Measurements from ENCODE around the gene PPP1R2B.

PPP1R2B gene

DNA sequence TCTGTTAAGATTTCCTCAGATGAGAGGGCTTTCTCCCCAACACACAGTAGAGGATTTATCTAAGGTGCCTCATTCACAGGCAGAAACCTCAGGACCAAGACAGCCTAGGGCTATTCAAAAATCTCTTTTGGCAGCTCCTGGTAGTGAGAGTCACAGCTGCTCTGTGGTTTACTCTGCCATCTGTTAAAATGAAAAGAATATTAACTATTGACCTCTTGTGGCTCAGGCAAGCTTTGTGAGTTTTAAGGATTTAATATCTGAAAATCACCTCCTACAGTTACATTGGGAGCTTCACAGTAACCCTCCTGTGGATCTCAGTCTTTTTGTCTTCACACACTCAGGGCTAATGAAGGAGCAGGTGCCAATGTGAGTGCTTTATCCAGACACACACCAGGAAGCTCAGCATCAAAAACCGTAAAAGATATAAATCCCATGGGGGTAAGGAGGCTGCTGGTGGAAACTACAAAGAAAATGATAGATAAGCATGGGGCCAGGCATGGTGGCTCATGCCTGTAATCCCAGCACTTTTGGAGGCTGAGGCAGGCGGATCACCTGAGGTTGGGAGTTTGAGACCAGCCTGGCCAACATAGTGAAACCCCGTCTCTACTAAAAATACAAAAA, 29.7 kb downstream of the PPP1R2B start:
- no peak for DNase-seq (ENCODE audit: low read depth in 3 of 3)

DNA sequence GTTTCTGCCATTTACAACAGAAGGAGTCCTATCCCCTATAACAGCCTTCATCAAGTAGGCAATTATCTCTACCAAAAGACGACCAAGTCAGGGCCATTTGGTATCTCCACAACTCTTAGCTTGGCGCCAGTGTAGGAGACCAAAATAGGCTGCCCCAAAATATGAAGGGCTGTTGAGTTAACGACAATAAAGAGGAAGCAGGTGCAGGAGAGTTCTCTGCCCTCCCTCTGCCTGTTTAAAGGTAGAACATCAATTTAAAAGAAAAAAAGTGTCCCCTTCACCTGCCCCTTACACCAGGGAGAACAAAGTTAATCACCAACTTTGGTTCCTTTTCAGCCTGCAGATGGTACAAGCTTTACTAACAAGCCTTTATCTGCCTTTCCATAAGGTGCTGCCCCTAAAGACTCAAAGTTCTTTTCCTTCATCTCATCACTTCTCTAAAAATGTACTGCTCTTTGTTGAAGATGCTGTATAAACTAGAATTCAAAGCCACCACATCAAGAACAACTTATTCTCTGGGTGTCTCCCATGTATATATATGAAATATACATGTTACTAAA, 33.3 kb downstream of the PPP1R2B start:
- no peak for DNase-seq (ENCODE audit: low read depth in 3 of 3)

DNA sequence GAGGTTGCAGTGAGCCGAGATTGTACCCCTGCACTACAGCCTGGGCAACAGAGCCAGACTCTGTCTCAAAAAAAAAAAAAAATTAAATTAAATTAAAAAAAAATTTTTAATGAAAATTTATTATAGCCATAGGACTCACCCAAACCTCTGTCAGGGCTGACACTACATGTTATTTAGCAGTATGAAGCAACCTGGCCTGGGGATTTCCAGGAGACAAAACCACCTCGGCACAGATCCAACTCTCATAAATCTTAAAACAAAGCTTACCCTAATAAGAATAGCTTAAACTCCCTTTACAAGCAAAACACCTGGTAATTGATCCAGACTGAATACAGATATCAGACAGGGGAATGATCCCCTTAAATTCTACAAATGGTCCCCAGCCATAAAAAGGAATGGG, 38.4 kb downstream of the PPP1R2B start:
- no peak for DNase-seq (ENCODE audit: low read depth in 3 of 3)

DNA sequence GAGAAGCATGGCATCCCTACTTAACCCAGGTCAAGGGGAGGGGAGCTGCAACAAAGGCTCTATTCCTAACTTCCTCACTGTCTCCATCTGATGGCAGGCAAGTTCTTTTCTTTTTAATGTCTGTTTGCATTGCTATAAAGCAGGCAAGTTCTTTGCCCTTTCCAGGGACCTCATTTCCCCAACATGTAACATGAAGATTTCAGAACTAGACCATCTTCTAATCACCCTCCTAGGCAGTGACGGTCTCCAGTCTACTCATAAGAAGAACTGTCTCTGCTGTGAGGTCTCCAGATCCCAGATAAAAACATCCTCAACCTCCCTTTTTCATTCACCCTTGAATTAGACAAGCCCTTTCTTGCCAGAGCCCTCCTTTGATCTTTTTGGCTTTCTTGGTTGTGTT, 42.1 kb downstream of the PPP1R2B start:
- DNase-seq (ENCODE audit: low read depth in 3 of 3): no peak

DNA sequence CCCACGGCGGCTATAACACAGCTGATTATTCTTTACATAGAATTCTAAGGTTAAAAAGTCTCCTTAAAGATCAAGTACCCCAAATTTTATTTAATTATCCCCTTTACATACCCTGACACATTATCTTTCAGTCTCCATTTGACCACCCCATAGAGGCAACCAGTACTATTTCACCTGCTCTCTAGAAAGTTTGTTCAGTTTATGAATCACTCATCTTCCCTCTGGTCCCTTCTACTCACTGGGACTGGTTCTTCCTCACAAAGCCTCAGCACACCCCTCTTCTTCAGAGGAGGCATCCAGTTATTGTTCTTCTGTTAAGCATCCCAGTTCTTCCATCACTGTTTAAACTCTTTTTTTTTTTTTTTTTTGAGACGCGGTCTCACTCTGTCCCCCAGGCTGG, 42.8 kb downstream of the PPP1R2B start:
- no peak for DNase-seq (ENCODE audit: low read depth in 3 of 3)

DNA sequence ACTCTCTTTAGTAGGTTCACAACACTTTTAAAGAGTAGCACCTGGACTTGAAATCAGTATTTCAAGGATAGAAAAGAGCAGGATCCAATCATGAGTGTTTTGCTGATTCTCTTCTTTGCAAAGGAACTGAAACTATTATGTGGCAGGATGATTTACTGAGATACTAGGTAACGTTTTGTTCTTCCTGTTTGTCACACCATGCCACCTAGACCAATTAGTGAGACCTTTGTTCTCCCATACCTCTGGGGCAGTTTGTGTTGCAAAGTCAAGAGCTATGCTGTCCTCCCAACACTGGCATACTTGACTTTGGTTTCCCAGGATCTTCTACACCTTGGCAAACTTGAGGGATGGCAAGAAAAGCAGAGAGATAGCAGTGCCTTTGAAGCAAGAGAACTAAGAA, 43.4 kb downstream of the PPP1R2B start:
- no peak for DNase-seq (ENCODE audit: low read depth in 3 of 3)

DNA sequence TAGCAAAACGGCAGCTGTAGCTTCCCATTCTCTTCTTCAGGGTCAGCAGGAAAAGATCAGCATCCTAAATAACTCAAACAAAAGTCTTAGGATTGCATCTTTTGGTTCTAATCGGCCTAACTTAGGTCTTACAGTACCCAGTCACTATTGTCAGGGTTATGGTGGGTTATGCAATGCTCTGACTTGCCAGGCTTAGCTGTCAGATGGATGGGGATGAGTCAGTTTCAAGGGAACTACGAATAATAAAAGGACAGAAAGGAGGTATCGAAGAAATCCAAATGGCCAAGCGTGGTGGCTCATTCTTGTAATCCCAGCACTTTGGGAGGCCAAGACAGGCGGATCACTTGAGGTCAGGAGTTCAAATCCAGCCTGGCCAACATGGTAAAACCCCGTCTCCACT, 46.5 kb downstream of the PPP1R2B start:
- no peak for DNase-seq (ENCODE audit: low read depth in 3 of 3)
